Upper lobe of left lung (tissue), 4 donors: ENCODE data around the gene CCT6B.

ENCODE experiments used
- EP300 ChIP-seq, 4 donors: sonication (generic); formaldehyde crosslinking; IDR thresholded peaks; one replicate each; pipeline ENCODE4 v1.5.1; 2017; ENCODE audit warnings: antibody characterized with exemption in 4 of 4, control low read depth in 2 of 4
- POLR2A ChIP-seq, 4 donors: fragments of 450-650 bp; IDR thresholded peaks; one replicate each; pipeline ENCODE4 v1.5.1; 2016 to 2017; ENCODE audit warnings: antibody characterized with exemption in 4 of 4, mild to moderate bottlenecking in 2 of 4
- POLR2AphosphoS5 ChIP-seq, 2 donors: sonication (generic); formaldehyde crosslinking; IDR thresholded peaks; one replicate each; pipeline ENCODE4 v1.5.1; 2017; ENCODE audit warnings: antibody characterized with exemption in 2 of 2
- TF ChIP-seq, protein P1 (sequence below), 6 experiments: fragments of 450-650 bp in 4 of 6; fragments of 200-600 bp in 2 of 6; sonication (generic) in 2 of 6; IDR thresholded peaks; one replicate each; pipeline ENCODE4 v1.5.1; 2016 to 2019; ENCODE audit warnings: antibody characterized with exemption in 6 of 6

DNA sequence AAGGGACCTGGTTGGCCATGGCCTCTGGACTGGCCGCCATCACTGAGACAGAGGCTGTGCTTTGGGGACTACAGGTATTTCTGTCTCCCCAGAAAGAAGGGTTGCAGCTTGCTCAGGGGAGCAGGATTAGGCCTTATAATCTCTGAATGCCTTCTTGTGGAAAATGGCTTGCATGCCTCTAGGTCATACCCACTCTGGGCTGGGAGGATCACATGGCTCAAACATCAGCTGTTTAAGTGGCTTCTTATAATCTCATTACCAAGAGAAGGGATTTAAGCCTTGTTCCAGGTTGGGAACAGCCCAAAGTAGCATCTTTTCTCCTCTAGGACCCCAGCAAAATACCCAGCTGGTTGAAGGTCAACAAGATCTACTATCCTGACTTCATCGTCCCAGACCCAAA, 38.2 kb upstream of the CCT6B start:
- TF ChIP-seq POLR2AphosphoS5 (IDR thresholded peaks at IDR 0.05) (no peak), EP300 (IDR thresholded peaks at IDR 0.05) (no peak), POLR2A (IDR thresholded peaks at IDR 0.05) (no peak)
- TF ChIP-seq, protein P1, sequence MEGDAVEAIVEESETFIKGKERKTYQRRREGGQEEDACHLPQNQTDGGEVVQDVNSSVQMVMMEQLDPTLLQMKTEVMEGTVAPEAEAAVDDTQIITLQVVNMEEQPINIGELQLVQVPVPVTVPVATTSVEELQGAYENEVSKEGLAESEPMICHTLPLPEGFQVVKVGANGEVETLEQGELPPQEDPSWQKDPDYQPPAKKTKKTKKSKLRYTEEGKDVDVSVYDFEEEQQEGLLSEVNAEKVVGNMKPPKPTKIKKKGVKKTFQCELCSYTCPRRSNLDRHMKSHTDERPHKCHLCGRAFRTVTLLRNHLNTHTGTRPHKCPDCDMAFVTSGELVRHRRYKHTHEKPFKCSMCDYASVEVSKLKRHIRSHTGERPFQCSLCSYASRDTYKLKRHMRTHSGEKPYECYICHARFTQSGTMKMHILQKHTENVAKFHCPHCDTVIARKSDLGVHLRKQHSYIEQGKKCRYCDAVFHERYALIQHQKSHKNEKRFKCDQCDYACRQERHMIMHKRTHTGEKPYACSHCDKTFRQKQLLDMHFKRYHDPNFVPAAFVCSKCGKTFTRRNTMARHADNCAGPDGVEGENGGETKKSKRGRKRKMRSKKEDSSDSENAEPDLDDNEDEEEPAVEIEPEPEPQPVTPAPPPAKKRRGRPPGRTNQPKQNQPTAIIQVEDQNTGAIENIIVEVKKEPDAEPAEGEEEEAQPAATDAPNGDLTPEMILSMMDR (IDR thresholded peaks at IDR 0.05) = no peak
